ENCODE measurements around the gene TBC1D22A.

- no peak for TF ChIP-seq CTCF (IDR thresholded peaks at IDR 0.05; ENCODE audit: low read depth, low read length, missing input control)
- TF ChIP-seq JUND (IDR thresholded peaks at IDR 0.05), result no peak
- no peak for TF ChIP-seq REST (IDR thresholded peaks at IDR 0.05)
- TF ChIP-seq ATF3 (IDR thresholded peaks at IDR 0.05), result no peak
- no peak for TF ChIP-seq EGR1 (IDR thresholded peaks at IDR 0.05; ENCODE audit: low read depth in 2 of 2)
- no peak for TF ChIP-seq FOXA1 (IDR thresholded peaks at IDR 0.05)
- no peak for TF ChIP-seq RAD21 (IDR thresholded peaks at IDR 0.05)
- TF ChIP-seq MAX (IDR thresholded peaks at IDR 0.05), result no peak
- no peak for TF ChIP-seq GABPA (IDR thresholded peaks at IDR 0.05 in 1 of 2, conservative IDR thresholded peaks at IDR 0.05 in 1 of 2)
- no peak for TF ChIP-seq TAF1 (conservative IDR thresholded peaks at IDR 0.05)
- no peak for TF ChIP-seq RXRA (IDR thresholded peaks at IDR 0.05)
Observed at GRCh38 chr22:46905834-46906233, 143.4 kb downstream of the TBC1D22A start.
